Adrenal gland (tissue), 5 donors: ENCODE measurements around the gene NPAS4.

Source experiments
- POLR2A ChIP-seq, 2 donors: fragments of 450-650 bp; IDR thresholded peaks; one replicate each; pipeline ENCODE4 v1.6.1; 2017; ENCODE audit warnings: antibody characterized with exemption in 2 of 2, mild to moderate bottlenecking in 2 of 2, moderate library complexity in 1 of 2
- TF ChIP-seq, protein P1 (sequence below), 6 experiments: fragments of 450-650 bp in 4 of 6; fragments of 200-600 bp in 2 of 6; sonication (generic) in 1 of 6; IDR thresholded peaks; 1 replicate in 5 of 6; 2 replicates in 1 of 6; pipeline versions ENCODE4 v1.5.1 to v1.8.0; 2016 to 2021; ENCODE audit warnings: antibody characterized with exemption in 6 of 6, mild to moderate bottlenecking in 2 of 6, moderate library complexity in 1 of 6
- donor health status: DM: no; HTN: no; CAD: no.

DNA sequence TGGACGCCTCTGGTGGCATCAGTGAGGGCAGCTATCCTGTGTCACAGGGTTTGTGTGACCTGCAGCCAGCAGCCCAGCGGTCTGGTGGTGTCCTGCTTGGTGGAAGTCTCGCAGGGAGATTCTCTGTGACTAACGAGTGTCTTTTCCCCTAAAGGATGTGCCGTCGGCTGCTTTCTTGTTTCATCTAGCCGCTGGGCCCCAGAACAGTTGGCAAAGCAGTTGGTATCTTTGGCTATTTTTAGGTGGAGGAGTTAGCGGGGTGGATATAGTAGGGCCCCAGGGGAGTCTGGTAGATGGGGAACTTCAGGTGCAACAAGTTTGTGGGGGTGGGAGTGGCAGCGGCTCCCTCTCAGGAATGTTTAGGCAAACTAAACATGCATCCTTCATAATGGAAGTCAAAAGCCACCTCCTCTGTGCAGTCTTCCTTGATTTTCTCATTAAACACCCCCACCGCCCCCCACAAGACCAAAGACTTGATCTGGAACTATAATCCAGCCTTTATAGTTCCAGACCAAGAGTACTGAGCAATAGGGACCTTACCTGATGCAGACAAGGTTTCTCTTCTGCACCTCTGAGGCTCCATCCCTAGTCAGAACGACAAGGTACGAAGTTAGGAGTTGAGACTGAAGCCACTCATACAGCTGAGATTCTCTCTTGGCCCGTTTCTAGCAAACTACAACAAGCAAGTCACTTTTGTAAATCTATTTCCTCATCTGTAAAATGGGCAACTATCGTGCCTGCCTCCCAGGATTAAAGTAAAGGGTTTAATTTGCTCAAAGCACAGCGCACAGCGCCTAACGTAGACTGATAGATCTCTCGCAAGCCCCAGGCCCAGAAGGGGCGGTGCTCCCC lies 44.8 kb downstream of the NPAS4 start:
- TF ChIP-seq, protein P1, sequence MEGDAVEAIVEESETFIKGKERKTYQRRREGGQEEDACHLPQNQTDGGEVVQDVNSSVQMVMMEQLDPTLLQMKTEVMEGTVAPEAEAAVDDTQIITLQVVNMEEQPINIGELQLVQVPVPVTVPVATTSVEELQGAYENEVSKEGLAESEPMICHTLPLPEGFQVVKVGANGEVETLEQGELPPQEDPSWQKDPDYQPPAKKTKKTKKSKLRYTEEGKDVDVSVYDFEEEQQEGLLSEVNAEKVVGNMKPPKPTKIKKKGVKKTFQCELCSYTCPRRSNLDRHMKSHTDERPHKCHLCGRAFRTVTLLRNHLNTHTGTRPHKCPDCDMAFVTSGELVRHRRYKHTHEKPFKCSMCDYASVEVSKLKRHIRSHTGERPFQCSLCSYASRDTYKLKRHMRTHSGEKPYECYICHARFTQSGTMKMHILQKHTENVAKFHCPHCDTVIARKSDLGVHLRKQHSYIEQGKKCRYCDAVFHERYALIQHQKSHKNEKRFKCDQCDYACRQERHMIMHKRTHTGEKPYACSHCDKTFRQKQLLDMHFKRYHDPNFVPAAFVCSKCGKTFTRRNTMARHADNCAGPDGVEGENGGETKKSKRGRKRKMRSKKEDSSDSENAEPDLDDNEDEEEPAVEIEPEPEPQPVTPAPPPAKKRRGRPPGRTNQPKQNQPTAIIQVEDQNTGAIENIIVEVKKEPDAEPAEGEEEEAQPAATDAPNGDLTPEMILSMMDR (IDR thresholded peaks at IDR 0.05), result no peak
- no peak for TF ChIP-seq POLR2A (IDR thresholded peaks at IDR 0.05)
